Panc1 (cell line): ENCODE data around the gene SRGAP3. TPM values are rescaled to one million over a fixed set of nuclear protein-coding genes. Genes with fewer than 3 reads are reported as not detected.

Source experiments
- ATAC-seq: fragments of 200-7000 bp; cut with Tn5 transposase; 2 replicates; pipeline ENCODE4 v1.9.1; 2020; ENCODE audit warnings: mild to moderate bottlenecking, moderate library complexity
- BruUV-seq: library from RNA; stranded (reverse); fragments of 400-500 nt; replicated peaks from 2 replicates; lab custom pipeline; 2021; lab: Mats Ljungman, UMichigan
- CTCF ChIA-PET: fragments of 300-600 bp; sonication (Branson Sonifier 250); formaldehyde crosslinking; loops from one replicate; lab custom pipeline; 2022; ENCODE audit warnings: antibody characterized with exemption; lab: Charles Lee
- POLR2A ChIA-PET: fragments of 300-600 bp; sonication (Branson Sonifier 250); formaldehyde crosslinking; loops from one replicate; lab custom pipeline; 2022; ENCODE audit warnings: antibody characterized with exemption; lab: Charles Lee
- DNase-seq: peaks from one replicate; pipeline ENCODE4 v3.0.0-alpha.2; 2010; ENCODE audit warnings: low read depth, low spot score
- H3K27ac ChIP-seq: 2 replicates; pipeline ENCODE4 v1.5.1; 2011; ENCODE audit warnings: mild to moderate bottlenecking, low read length, inconsistent platforms
- H3K27me3 ChIP-seq: fragments of 200-500 bp; sonication (Bioruptor generic); 2 replicates; pipeline ENCODE4 v1.6.0; 2014; ENCODE audit warnings: low read length, inconsistent platforms; ENCODE audit not compliant: control insufficient read depth, insufficient read depth
- H3K36me3 ChIP-seq: fragments of 200-500 bp; sonication (Bioruptor generic); 2 replicates; pipeline ENCODE4 v1.5.1; 2014; ENCODE audit warnings: inconsistent platforms, mild to moderate bottlenecking, low read length, moderate library complexity; ENCODE audit not compliant: control insufficient read depth, insufficient read depth
- H3K4me1 ChIP-seq: 2 replicates; pipeline ENCODE4 v1.5.1; 2011; ENCODE audit warnings: inconsistent platforms, mild to moderate bottlenecking, low read length, moderate library complexity; ENCODE audit not compliant: control insufficient read depth, insufficient read depth
- H3K4me3 ChIP-seq, 2 experiments: 2 replicates each; pipeline ENCODE4 v1.5.1; 2011 to 2012; ENCODE audit warnings: low read depth in 2 of 2, low read length in 2 of 2, mild to moderate bottlenecking in 2 of 2, inconsistent platforms in 1 of 2, moderate library complexity in 1 of 2
- H3K9me3 ChIP-seq: fragments of 200-500 bp; sonication (Bioruptor generic); 2 replicates; pipeline ENCODE4 v1.5.1; 2014; ENCODE audit warnings: low read depth, mild to moderate bottlenecking, inconsistent platforms, low read length, moderate library complexity; ENCODE audit not compliant: control insufficient read depth, insufficient read depth
- CTCF ChIP-seq: fragments of 450-650 bp; IDR thresholded peaks from 2 replicates; pipeline ENCODE4 v1.5.1; 2017; ENCODE audit warnings: mild to moderate bottlenecking
- POLR2AphosphoS5 ChIP-seq: IDR thresholded peaks from 2 replicates; pipeline ENCODE4 v1.6.1; 2012; ENCODE audit warnings: mild to moderate bottlenecking, low read depth, low read length, moderate library complexity
- REST ChIP-seq, 2 experiments: IDR thresholded peaks; 2 replicates each; pipeline ENCODE4 v1.6.1; 2011 to 2012; ENCODE audit warnings: low read depth in 2 of 2, control low read depth in 1 of 2, low read length in 1 of 2, mild to moderate bottlenecking in 1 of 2, moderate library complexity in 1 of 2; ENCODE audit not compliant: insufficient read depth in 1 of 2
- SIN3A ChIP-seq: IDR thresholded peaks from 2 replicates; pipeline ENCODE4 v1.6.1; 2012; ENCODE audit warnings: low read depth, mild to moderate bottlenecking, low read length, moderate library complexity, borderline replicate concordance; ENCODE audit not compliant: insufficient read depth
- TCF7L2 ChIP-seq: IDR thresholded peaks from 2 replicates; pipeline ENCODE4 v1.6.1; 2011; ENCODE audit warnings: mild to moderate bottlenecking, low read depth, low read length, inconsistent platforms
- in situ Hi-C: cut with HindIII; loops from 2 replicates; pipeline ENCODE4 v1.10.0; 2016; ENCODE audit warnings: low sequenced_read_pairs, low pct_unique_long_range_greater_than_20kb
- intact Hi-C: fragments of 100-400 bp; cut with micrococcal nuclease; formaldehyde crosslinking; loops from one replicate; pipeline ENCODE4 v1.10.0; 2022; ENCODE audit not compliant: unreplicated experiment
- total RNA-seq: library from RNA; stranded (reverse); gene quantifications from one replicate; pipeline ENCODE4 v1.2.1, GENCODE V29; 2021; ENCODE audit not compliant: unreplicated experiment

SRGAP3 gene
- total RNA-seq, 1 experiment from 2014 or later: 0.82 TPM

GRCh38 chr3:9173445-9173844 is 76.0 kb downstream of the SRGAP3 start:
- POLR2A ChIA-PET: no interaction called here
- Histone ChIP-seq H3K36me3 (no peaks in the 10 kb centered on the region), H3K9me3 (no peaks in the 10 kb centered on the region), H3K4me1 (no peaks in the 10 kb centered on the region; the same call in 1 of the 2 replicates), H3K4me3 (no peak overlapping the region), H3K27ac (no peak overlapping the region), H3K27me3 (no peaks in the 10 kb centered on the region)
- CTCF ChIA-PET: no interaction called here
- TF ChIP-seq SIN3A: no peak
- no peak for TF ChIP-seq CTCF
- no peak for TF ChIP-seq TCF7L2
- TF ChIP-seq POLR2AphosphoS5: no peak
- TF ChIP-seq REST (IDR thresholded peaks at IDR 0.05; ENCODE audit: insufficient read depth in 1 of 2, low read depth in 2 of 2, low read length in 1 of 2): no peak
- no peak for DNase-seq
- in situ Hi-C loops: no loop called here
- ATAC-seq: no peak; the same call in 1 of the 2 replicates
- BruUV-seq: no TSS peak
- intact Hi-C loops: no loop called here

GRCh38 chr3:9172851-9173321 is 76.6 kb downstream of the SRGAP3 start:
- BruUV-seq: no TSS peak
- ChIA-PET POLR2A (no interaction called here), CTCF (no interaction called here)
- no peaks in the 10 kb centered on the region; the same call in 1 of the 2 replicates for H3K4me1 ChIP-seq
- intact Hi-C loops: no loop called here
- no peak overlapping the region for H3K27ac ChIP-seq
- H3K36me3 ChIP-seq: no peaks in the 10 kb centered on the region
- H3K9me3 ChIP-seq: no peaks in the 10 kb centered on the region
- no peak overlapping the region for H3K4me3 ChIP-seq
- no peaks in the 10 kb centered on the region for H3K27me3 ChIP-seq
- in situ Hi-C loops: no loop called here
- no peak for DNase-seq
- ATAC-seq: peak; percentile 73
- TF ChIP-seq POLR2AphosphoS5: no peak
- no peak for TF ChIP-seq REST (IDR thresholded peaks at IDR 0.05; ENCODE audit: insufficient read depth in 1 of 2, low read depth in 2 of 2, low read length in 1 of 2)
- no peak for TF ChIP-seq CTCF
- TF ChIP-seq TCF7L2: no peak
- no peak for TF ChIP-seq SIN3A
